CD14-positive monocyte (primary cell): ENCODE measurements around the gene STBD1. TPM values are rescaled to one million over a fixed set of nuclear protein-coding genes. Genes with fewer than 3 reads are reported as not detected.

Source experiments
- DNase-seq, 3 donors: peaks; one replicate each; pipeline ENCODE4 v3.0.0-alpha.2; 2011 to 2022
- H2AFZ ChIP-seq: 2 replicates; pipeline ENCODE4 v1.6.0; 2012; ENCODE audit warnings: mild to moderate bottlenecking, low read depth, low read length, inconsistent platforms; ENCODE audit not compliant: insufficient read depth, poor library complexity, severe bottlenecking
- H3K27ac ChIP-seq, 2 donors: 1 replicate in 1 of 2; 2 replicates in 1 of 2; pipeline ENCODE4 v1.5.1; 2012 to 2013; ENCODE audit warnings: low read length in 2 of 2, control low read depth in 1 of 2, inconsistent platforms in 1 of 2, low read depth in 1 of 2, mild to moderate bottlenecking in 1 of 2
- H3K27me3 ChIP-seq, 2 donors: one replicate each; pipeline versions ENCODE4 v1.6.0 to v1.6.1; 2011 to 2013; ENCODE audit warnings: low read length in 2 of 2; ENCODE audit not compliant: control insufficient read depth in 2 of 2, insufficient read depth in 2 of 2
- H3K36me3 ChIP-seq, 2 donors: replicated peaks in 1 of 2; 1 replicate in 1 of 2; 2 replicates in 1 of 2; pipeline versions ENCODE4 v1.5.1 to v1.6.1; 2012 to 2013; ENCODE audit warnings: low read length in 2 of 2, control low read depth in 1 of 2, inconsistent platforms in 1 of 2, mild to moderate bottlenecking in 1 of 2; ENCODE audit not compliant: insufficient read depth in 2 of 2, control insufficient read depth in 1 of 2
- H3K4me1 ChIP-seq, 2 donors: 1 replicate in 1 of 2; 2 replicates in 1 of 2; pipeline versions ENCODE4 v1.5.1 to v1.6.1; 2012 to 2013; ENCODE audit warnings: low read length in 2 of 2, control low read depth in 1 of 2, inconsistent platforms in 1 of 2, mild to moderate bottlenecking in 1 of 2, moderate library complexity in 1 of 2; ENCODE audit not compliant: insufficient read depth in 2 of 2, control insufficient read depth in 1 of 2
- H3K4me2 ChIP-seq: replicated peaks from 2 replicates; pipeline ENCODE3; 2012; ENCODE audit warnings: low read length, moderate library complexity, mild to moderate bottlenecking; ENCODE audit not compliant: poor library complexity, severe bottlenecking; ENCODE audit errors: extremely low read depth
- H3K4me3 ChIP-seq, 3 experiments: fragments of 200-600 bp in 1 of 3; sonication (generic) in 1 of 3; replicated peaks in 1 of 3; 1 replicate in 2 of 3; 2 replicates in 1 of 3; pipeline ENCODE4 v1.5.1; 2011 to 2013; ENCODE audit warnings: low read length in 3 of 3, mild to moderate bottlenecking in 3 of 3, control low read depth in 2 of 3, low read depth in 2 of 3, inconsistent platforms in 1 of 3, moderate library complexity in 1 of 3
- H3K79me2 ChIP-seq: 2 replicates; pipeline ENCODE4 v1.6.0; 2012; ENCODE audit warnings: mild to moderate bottlenecking, control low read depth, inconsistent platforms, low read length, moderate library complexity; ENCODE audit not compliant: insufficient read depth
- H3K9ac ChIP-seq: 2 replicates; pipeline ENCODE4 v1.6.0; 2017; ENCODE audit warnings: low read length, mild to moderate bottlenecking; ENCODE audit not compliant: insufficient read depth, poor library complexity, severe bottlenecking
- H3K9me3 ChIP-seq, 2 donors: replicated peaks in 1 of 2; 1 replicate in 1 of 2; 2 replicates in 1 of 2; pipeline versions ENCODE4 v1.5.1 to v1.6.1; 2012 to 2013; ENCODE audit warnings: low read length in 2 of 2, control low read depth in 1 of 2; ENCODE audit not compliant: control insufficient read depth in 1 of 2, insufficient read depth in 1 of 2
- H4K20me1 ChIP-seq: 2 replicates; pipeline ENCODE4 v1.6.0; 2012; ENCODE audit warnings: mild to moderate bottlenecking, low read length, control low read depth, moderate library complexity; ENCODE audit not compliant: insufficient read depth
- H3K27ac Mint-ChIP-seq, 7 donors: one replicate each; pipeline ENCODE4 v1.8.0; 2020; ENCODE audit warnings: mild to moderate bottlenecking in 7 of 7, mixed read lengths in 7 of 7, moderate library complexity in 6 of 7, inconsistent platforms in 2 of 7
- H3K27me3 Mint-ChIP-seq, 3 donors: one replicate each; pipeline ENCODE4 v1.8.0; 2021 to 2022; ENCODE audit warnings: low read depth in 3 of 3, mild to moderate bottlenecking in 3 of 3, mixed read lengths in 3 of 3, moderate library complexity in 3 of 3, inconsistent platforms in 1 of 3
- H3K36me3 Mint-ChIP-seq, 2 donors: one replicate each; pipeline ENCODE4 v1.8.0; 2020; ENCODE audit warnings: mixed read lengths in 2 of 2, inconsistent platforms in 1 of 2, mild to moderate bottlenecking in 1 of 2
- H3K4me1 Mint-ChIP-seq: one replicate; pipeline ENCODE4 v1.8.0; 2020; ENCODE audit warnings: mild to moderate bottlenecking, mixed read lengths
- H3K4me3 Mint-ChIP-seq, 2 donors: one replicate each; pipeline ENCODE4 v1.8.0; 2020; ENCODE audit warnings: mild to moderate bottlenecking in 2 of 2, mixed read lengths in 2 of 2, moderate library complexity in 1 of 2
- H3K9me3 Mint-ChIP-seq, 7 donors: one replicate each; pipeline ENCODE4 v1.8.0; 2020 to 2022; ENCODE audit warnings: mixed read lengths in 7 of 7, mild to moderate bottlenecking in 6 of 7, moderate library complexity in 6 of 7, inconsistent platforms in 2 of 7
- WGBS: methylation state at CpG from one replicate; pipeline ENCODE4 v1.1.5; 2013; ENCODE audit warnings: missing lambda C conversion rate; ENCODE audit not compliant: insufficient coverage; 5-methylcytosine and 5-hydroxymethylcytosine counted together
- intact Hi-C, 2 donors: fragments of 100-400 bp; cut with micrococcal nuclease; formaldehyde crosslinking; loops; one replicate each; pipeline versions ENCODE4 v1.15.0 to v1.15.1; 2023
- polyA plus RNA-seq, 3 donors: library from polyadenylated mRNA; depleted of rRNA in 1 of 3; unstranded in 2 of 3; stranded (reverse) in 1 of 3; fragments of 300-500 nt in 2 of 3; fragments of >200 nt in 1 of 3; fragmentation: Illumina TruSeq in 2 of 3; gene quantifications; 1 replicate in 2 of 3; 2 replicates in 1 of 3; pipeline ENCODE4 v1.2.3, GENCODE V29; 2012 to 2021
- TF ChIP-seq, protein P1 (sequence below): fragments of 200-600 bp; IDR thresholded peaks from one replicate; pipeline ENCODE4 v1.8.0; 2022; ENCODE audit warnings: antibody characterized with exemption, mild to moderate bottlenecking

Gene STBD1
- polyA plus RNA-seq, 3 donors, result 0.53 to 1.5 (median 1.2) TPM

GRCh38 chr4:76313547-76313946 lies 7.0 kb downstream of the STBD1 start:
- Mint-ChIP-seq H3K27ac (no peak overlapping the region), H3K4me1 (peaks cover 5% of the 10 kb centered on the region), H3K36me3 (peaks cover 19 to 22% of the 10 kb centered on the region in 2 donors), H3K27me3 (peaks cover 0 to under 1% (median 0%) of the 10 kb centered on the region in 3 donors), H3K9me3 (peaks cover 6 to 27% (median 21%) of the 10 kb centered on the region in 7 donors), H3K4me3 (no peak overlapping the region)
- no peak overlapping the region for H3K4me3 ChIP-seq
- intact Hi-C loops, result no loop called here
- no peaks in the 10 kb centered on the region for H4K20me1 ChIP-seq
- H3K36me3 ChIP-seq, result peaks cover 3 to 19% of the 10 kb centered on the region in 2 donors
- no CpG with 5 or more reads among the region's 2 CpGs for WGBS
- H2AFZ ChIP-seq, result no peak overlapping the region
- no peaks in the 10 kb centered on the region for H3K27me3 ChIP-seq
- H3K9ac ChIP-seq, result no peak overlapping the region
- H3K27ac ChIP-seq, result no peak overlapping the region
- peaks cover 9 to 10% of the 10 kb centered on the region in 2 donors for H3K9me3 ChIP-seq
- H3K4me2 ChIP-seq, result no peak overlapping the region
- DNase-seq, result no peak
- H3K79me2 ChIP-seq, result no peaks in the 10 kb centered on the region
- TF ChIP-seq, protein P1, sequence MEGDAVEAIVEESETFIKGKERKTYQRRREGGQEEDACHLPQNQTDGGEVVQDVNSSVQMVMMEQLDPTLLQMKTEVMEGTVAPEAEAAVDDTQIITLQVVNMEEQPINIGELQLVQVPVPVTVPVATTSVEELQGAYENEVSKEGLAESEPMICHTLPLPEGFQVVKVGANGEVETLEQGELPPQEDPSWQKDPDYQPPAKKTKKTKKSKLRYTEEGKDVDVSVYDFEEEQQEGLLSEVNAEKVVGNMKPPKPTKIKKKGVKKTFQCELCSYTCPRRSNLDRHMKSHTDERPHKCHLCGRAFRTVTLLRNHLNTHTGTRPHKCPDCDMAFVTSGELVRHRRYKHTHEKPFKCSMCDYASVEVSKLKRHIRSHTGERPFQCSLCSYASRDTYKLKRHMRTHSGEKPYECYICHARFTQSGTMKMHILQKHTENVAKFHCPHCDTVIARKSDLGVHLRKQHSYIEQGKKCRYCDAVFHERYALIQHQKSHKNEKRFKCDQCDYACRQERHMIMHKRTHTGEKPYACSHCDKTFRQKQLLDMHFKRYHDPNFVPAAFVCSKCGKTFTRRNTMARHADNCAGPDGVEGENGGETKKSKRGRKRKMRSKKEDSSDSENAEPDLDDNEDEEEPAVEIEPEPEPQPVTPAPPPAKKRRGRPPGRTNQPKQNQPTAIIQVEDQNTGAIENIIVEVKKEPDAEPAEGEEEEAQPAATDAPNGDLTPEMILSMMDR, result no peak
- H3K4me1 ChIP-seq, result peaks cover 3 to 6% of the 10 kb centered on the region in 2 donors

DNA sequence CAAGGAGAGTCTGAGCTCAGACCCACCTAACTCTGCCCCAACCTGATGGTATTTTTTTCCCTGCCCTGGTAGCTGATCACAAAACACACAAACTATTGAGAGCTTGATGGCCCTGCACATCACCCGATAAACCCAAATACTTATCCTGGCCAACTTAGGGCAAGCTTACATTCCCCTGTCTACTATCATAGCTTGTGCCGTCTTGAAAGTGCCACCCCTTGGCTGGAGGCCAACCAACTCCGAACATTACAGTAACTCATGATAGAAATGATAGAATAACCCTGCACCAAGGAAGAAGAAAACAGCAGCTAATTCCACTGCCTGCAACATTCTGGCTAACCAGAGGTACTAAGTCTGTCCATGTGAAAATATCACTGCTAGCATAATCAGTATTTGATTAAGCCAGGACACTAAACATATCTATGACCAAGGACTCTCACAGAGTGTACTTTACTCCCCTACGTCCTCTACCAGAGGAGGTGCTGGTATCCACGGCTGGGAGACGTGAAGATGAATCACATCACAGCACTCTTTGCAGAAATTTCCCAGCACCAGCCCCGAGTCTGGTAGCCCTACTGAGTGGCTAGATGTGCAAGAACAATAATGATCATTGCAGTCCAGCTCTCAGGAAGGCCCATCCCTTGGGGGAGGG lies 8.9 kb downstream of the STBD1 start:
- Mint-ChIP-seq H3K36me3 (peaks cover 4 to 6% of the 10 kb centered on the region in 2 donors), H3K9me3 (peaks cover 16 to 39% (median 32%) of the 10 kb centered on the region in 7 donors), H3K27me3 (peaks cover 0 to 1% (median 0%) of the 10 kb centered on the region in 3 donors), H3K4me1 (peaks cover 5% of the 10 kb centered on the region), H3K4me3 (no peak overlapping the region), H3K27ac (no peak overlapping the region)
- H3K36me3 ChIP-seq, result peaks cover 0 to 5% of the 10 kb centered on the region in 2 donors
- no peak overlapping the region for H3K4me2 ChIP-seq
- H3K9me3 ChIP-seq, result peaks cover 9 to 10% of the 10 kb centered on the region in 2 donors
- H3K79me2 ChIP-seq, result no peaks in the 10 kb centered on the region
- DNase-seq, result no peak
- no peak overlapping the region for H2AFZ ChIP-seq
- no peak overlapping the region for H3K9ac ChIP-seq
- no peak overlapping the region for H3K27ac ChIP-seq
- TF ChIP-seq, protein P1, result no peak
- no peaks in the 10 kb centered on the region for H4K20me1 ChIP-seq
- H3K4me1 ChIP-seq, result peaks cover 3 to 6% of the 10 kb centered on the region in 2 donors
- WGBS, result 100% methylated on average over 3 of the region's 7 CpGs
- H3K4me3 ChIP-seq, result no peak overlapping the region
- H3K27me3 ChIP-seq, result no peaks in the 10 kb centered on the region
- intact Hi-C loops, result no loop called here
